Measurements from ENCODE around the gene CAND2.

CAND2 gene

GRCh38 chr3:12755754-12756153 lies 40.7 kb upstream of the CAND2 start:
- DNase-seq (ENCODE audit: low read depth in 1 of 2, low spot score in 1 of 2): no peak
- TF ChIP-seq REST (IDR thresholded peaks at IDR 0.05; ENCODE audit: insufficient replicate concordance, low read depth): no peak
- TF ChIP-seq POLR2AphosphoS5 (IDR thresholded peaks at IDR 0.05; ENCODE audit: low read depth): no peak
- TF ChIP-seq GABPA (IDR thresholded peaks at IDR 0.05; ENCODE audit: low read depth): no peak
- TF ChIP-seq CTCF (IDR thresholded peaks at IDR 0.05; ENCODE audit: insufficient read depth, low read length): no peak
- no peak for TF ChIP-seq SPI1 (IDR thresholded peaks at IDR 0.05; ENCODE audit: borderline replicate concordance, low read depth)

GRCh38 chr3:12756175-12756574 lies 40.3 kb upstream of the CAND2 start:
- DNase-seq (ENCODE audit: low read depth in 1 of 2, low spot score in 1 of 2): no peak
- Histone ChIP-seq H3K27ac (replicated peaks) (no peak overlapping the region), H3K4me3 (replicated peaks; ENCODE audit: insufficient read depth, low read length) (no peak overlapping the region), H3K27me3 (ENCODE audit: insufficient read depth, poor library complexity, severe bottlenecking) (peaks cover 2% of the 10 kb centered on the region)
- no peak for TF ChIP-seq GABPA (IDR thresholded peaks at IDR 0.05; ENCODE audit: low read depth)
- TF ChIP-seq POLR2AphosphoS5 (IDR thresholded peaks at IDR 0.05; ENCODE audit: low read depth): no peak
- TF ChIP-seq CTCF (IDR thresholded peaks at IDR 0.05; ENCODE audit: insufficient read depth, low read length): no peak
- no peak for TF ChIP-seq REST (IDR thresholded peaks at IDR 0.05; ENCODE audit: insufficient replicate concordance, low read depth)

More at GRCh38 chr3:12755754-12756153, 40.7 kb upstream of the CAND2 start:
- H3K4me3 ChIP-seq (replicated peaks; ENCODE audit: insufficient read depth, low read length): no peak overlapping the region
- no peak overlapping the region for H3K27ac ChIP-seq (replicated peaks)
- H3K27me3 ChIP-seq (ENCODE audit: insufficient read depth, poor library complexity, severe bottlenecking): peaks cover 2% of the 10 kb centered on the region

- TF ChIP-seq CTCF (IDR thresholded peaks at IDR 0.05; ENCODE audit: insufficient read depth, low read length): no peak
- TF ChIP-seq SPI1 (IDR thresholded peaks at IDR 0.05; ENCODE audit: borderline replicate concordance, low read depth): no peak
- no peak for TF ChIP-seq GABPA (IDR thresholded peaks at IDR 0.05; ENCODE audit: low read depth)
- TF ChIP-seq POLR2AphosphoS5 (IDR thresholded peaks at IDR 0.05; ENCODE audit: low read depth): no peak
- TF ChIP-seq REST (IDR thresholded peaks at IDR 0.05; ENCODE audit: insufficient replicate concordance, low read depth): no peak
- no peak overlapping the region for H3K4me3 ChIP-seq (replicated peaks; ENCODE audit: insufficient read depth, low read length)
- H3K27me3 ChIP-seq (ENCODE audit: insufficient read depth, poor library complexity, severe bottlenecking): peaks cover 2% of the 10 kb centered on the region
- DNase-seq (ENCODE audit: low read depth in 1 of 2, low spot score in 1 of 2): no peak
- no peak overlapping the region for H3K27ac ChIP-seq (replicated peaks)
Measured at GRCh38 chr3:12756635-12757034, 39.8 kb upstream of the CAND2 start.

All from HL-60 (cell line).